Measurements from ENCODE around the gene PUS1.
A peak's percentile ranks its signal among the peaks of the same experiment; 100 is the strongest.

The PUS1 gene

DNA sequence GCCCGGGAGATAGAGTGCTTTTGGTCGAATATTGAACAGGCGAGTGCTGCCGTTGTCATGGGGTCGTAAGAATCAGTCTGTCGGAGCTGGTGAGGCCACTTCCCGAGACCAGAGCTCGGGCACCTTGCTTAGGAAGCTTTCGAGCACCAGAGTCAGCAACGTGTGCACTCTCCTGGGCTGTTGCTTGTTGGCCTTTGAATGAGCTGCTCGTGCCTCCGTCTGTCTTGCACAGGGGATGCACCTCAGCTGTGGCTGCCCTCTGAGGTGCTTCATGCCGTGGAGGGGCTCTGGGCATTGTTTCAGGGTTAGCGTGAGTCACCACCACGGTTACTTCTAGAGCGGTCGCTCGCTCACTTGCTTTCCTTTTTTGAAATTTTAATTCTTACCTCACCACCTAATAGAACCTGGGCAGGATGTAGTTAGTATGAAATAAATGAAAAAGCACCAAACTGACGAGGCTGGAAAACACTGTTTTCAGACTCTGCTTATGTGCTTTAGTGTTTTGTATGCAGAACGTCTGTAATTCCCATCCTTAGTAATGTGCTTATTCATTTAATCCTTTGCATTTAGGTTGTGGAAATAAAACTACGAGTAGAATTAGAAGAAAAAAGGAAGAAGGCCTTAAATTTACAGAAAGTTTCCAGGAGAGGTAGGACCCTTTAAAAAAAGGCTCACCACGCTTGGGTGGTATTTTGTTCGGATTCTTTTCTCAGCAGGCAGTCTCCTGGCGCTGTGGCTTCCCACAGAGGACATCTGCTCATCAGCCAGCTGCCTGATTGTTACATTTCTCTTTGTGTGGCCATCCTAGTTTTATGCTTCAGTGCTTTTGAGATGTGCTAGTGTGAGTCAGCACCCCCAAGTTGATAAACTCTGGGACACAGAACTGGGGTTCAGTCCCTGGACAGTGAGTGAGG, 61.2 kb downstream of the PUS1 start:
- DNase-seq = peak in 1 of 51 donors; percentile 49

GRCh38 chr12:131990980-131991305, 61.9 kb downstream of the PUS1 start:
- DNase-seq = no peak

GRCh38 chr12:131991816-131992430, 62.8 kb downstream of the PUS1 start:
- no peak for DNase-seq

GRCh38 chr12:131994589-131994988, 65.5 kb downstream of the PUS1 start:
- DNase-seq = no peak

Data from hypothalamus (tissue), 51 donors.